Vagina (tissue), 2 donors: ENCODE results near the gene ACIN1. TPM values are rescaled to one million over a fixed set of nuclear protein-coding genes. Genes with fewer than 3 reads are reported as not detected.

Experiments used
- DNase-seq, 2 donors: peaks; one replicate each; pipeline ENCODE4 v3.0.0-alpha.2; 2017; ENCODE audit errors: extremely low spot score in 2 of 2
- H3K27ac ChIP-seq: fragments of 200-600 bp; sonication (generic); one replicate; pipeline ENCODE4 v1.5.1; 2019
- H3K27me3 ChIP-seq: fragments of 200-600 bp; sonication (generic); one replicate; pipeline ENCODE4 v1.5.1; 2019
- H3K36me3 ChIP-seq, 2 donors: fragments of 200-600 bp; sonication (generic); one replicate each; pipeline ENCODE4 v1.5.1; 2017 to 2019
- H3K4me1 ChIP-seq: fragments of 200-600 bp; sonication (generic); one replicate; pipeline ENCODE4 v1.5.1; 2019
- H3K4me3 ChIP-seq, 2 donors: fragments of 200-600 bp; sonication (generic); 1 replicate in 1 of 2; 2 replicates in 1 of 2; pipeline ENCODE4 v1.5.1; 2016 to 2019
- H3K9me3 ChIP-seq: fragments of 200-600 bp; sonication (generic); one replicate; pipeline ENCODE4 v1.5.1; 2019
- CTCF ChIP-seq, 3 experiments: fragments of 450-650 bp in 2 of 3; fragments of 200-600 bp in 1 of 3; sonication (generic) in 1 of 3; IDR thresholded peaks; one replicate each; pipeline ENCODE4 v1.5.1; 2017 to 2019; ENCODE audit warnings: antibody characterized with exemption in 3 of 3, mild to moderate bottlenecking in 2 of 3, moderate library complexity in 2 of 3
- POLR2A ChIP-seq, 2 donors: fragments of 450-650 bp; IDR thresholded peaks; one replicate each; pipeline ENCODE4 v1.6.1; 2017; ENCODE audit warnings: antibody characterized with exemption in 2 of 2, mild to moderate bottlenecking in 2 of 2, moderate library complexity in 2 of 2
- POLR2AphosphoS5 ChIP-seq, 2 donors: sonication (generic); formaldehyde crosslinking; IDR thresholded peaks; one replicate each; pipeline ENCODE4 v1.9.0; 2017; ENCODE audit warnings: antibody characterized with exemption in 2 of 2, mild to moderate bottlenecking in 2 of 2, low read depth in 1 of 2; ENCODE audit not compliant: insufficient read depth in 1 of 2
- intact Hi-C: fragments of 100-400 bp; cut with DNase I; formaldehyde crosslinking; loops from one replicate; pipeline ENCODE4 v1.15.1; 2023
- total RNA-seq: library from RNA; depleted of rRNA; stranded (reverse); fragments of >200 nt; gene quantifications from one replicate; pipeline ENCODE4 v1.2.3, GENCODE V29; 2016

Gene ACIN1
- 121 TPM for total RNA-seq

GRCh38 chr14:23094666-23095195, at the start of gene ACIN1:
Gene ACIN1 (minus strand): TSS chr14:23095136. CDS start chr14:23095112, 24 bp downstream.
- Histone ChIP-seq H3K36me3 (peaks cover 3 to 25% of the 10 kb centered on the region in 2 donors), H3K27ac (peak within 1 kb of the TSS; percentile 99), H3K4me1 (peaks cover 42% of the 10 kb centered on the region), H3K27me3 (no peaks in the 10 kb centered on the region), H3K9me3 (no peaks in the 10 kb centered on the region), H3K4me3 (peak within 1 kb of the TSS; percentile 88)
- intact Hi-C loops = no loop called here
- no peak for TF ChIP-seq CTCF (IDR thresholded peaks at IDR 0.05)
- peak in 1 of 2 donors; percentile 98 for TF ChIP-seq POLR2AphosphoS5 (IDR thresholded peaks at IDR 0.05; ENCODE audit: insufficient read depth in 1 of 2, low read depth in 1 of 2)
- peak in 1 of 2 donors; percentile 90 for TF ChIP-seq POLR2A (IDR thresholded peaks at IDR 0.05)
- DNase-seq = peak in 1 of 2 donors; percentile 94

- H3K27me3 ChIP-seq = no peaks in the 10 kb centered on the region
- intact Hi-C loops = no loop called here
- no peak overlapping the region for H3K4me3 ChIP-seq
- TF ChIP-seq POLR2A (IDR thresholded peaks at IDR 0.05) = no peak
- TF ChIP-seq POLR2AphosphoS5 (IDR thresholded peaks at IDR 0.05; ENCODE audit: insufficient read depth in 1 of 2, low read depth in 1 of 2) = no peak
- TF ChIP-seq CTCF (IDR thresholded peaks at IDR 0.05) = no peak
- peaks cover 0 to 20% of the 10 kb centered on the region in 2 donors for H3K36me3 ChIP-seq
- peaks cover 59% of the 10 kb centered on the region for H3K4me1 ChIP-seq
- no peaks in the 10 kb centered on the region for H3K9me3 ChIP-seq
- peak overlapping the region; percentile 87 for H3K27ac ChIP-seq
- no peak for DNase-seq
Measured at GRCh38 chr14:23143911-23144310, 49.0 kb upstream of the ACIN1 start.

GRCh38 chr14:23142826-23143225, 47.9 kb upstream of the ACIN1 start:
- peak overlapping the region; percentile 87 for H3K27ac ChIP-seq
- no peak for TF ChIP-seq POLR2A (IDR thresholded peaks at IDR 0.05)
- TF ChIP-seq POLR2AphosphoS5 (IDR thresholded peaks at IDR 0.05; ENCODE audit: insufficient read depth in 1 of 2, low read depth in 1 of 2) = no peak
- TF ChIP-seq CTCF (IDR thresholded peaks at IDR 0.05) = no peak

GRCh38 chr14:23141706-23142444, 46.9 kb upstream of the ACIN1 start:
- DNase-seq = no peak
- Histone ChIP-seq H3K4me3 (no peak overlapping the region), H3K36me3 (peaks cover 0 to 27% of the 10 kb centered on the region in 2 donors), H3K9me3 (no peaks in the 10 kb centered on the region), H3K4me1 (peaks cover 56% of the 10 kb centered on the region), H3K27ac (peak overlapping the region; percentile 87), H3K27me3 (no peaks in the 10 kb centered on the region)
- intact Hi-C loops = no loop called here
- TF ChIP-seq POLR2AphosphoS5 (IDR thresholded peaks at IDR 0.05; ENCODE audit: insufficient read depth in 1 of 2, low read depth in 1 of 2) (no peak), POLR2A (IDR thresholded peaks at IDR 0.05) (no peak), CTCF (IDR thresholded peaks at IDR 0.05) (no peak)

More at GRCh38 chr14:23142826-23143225, 47.9 kb upstream of the ACIN1 start:
- H3K9me3 ChIP-seq = no peaks in the 10 kb centered on the region
- no peaks in the 10 kb centered on the region for H3K27me3 ChIP-seq
- H3K36me3 ChIP-seq = peaks cover 0 to 27% of the 10 kb centered on the region in 2 donors
- intact Hi-C loops = no loop called here
- DNase-seq = no peak
- H3K4me1 ChIP-seq = peaks cover 63% of the 10 kb centered on the region
- H3K4me3 ChIP-seq = no peak overlapping the region

- no peak for TF ChIP-seq CTCF (IDR thresholded peaks at IDR 0.05)
- no peak for TF ChIP-seq POLR2A (IDR thresholded peaks at IDR 0.05)
- no peak for TF ChIP-seq POLR2AphosphoS5 (IDR thresholded peaks at IDR 0.05; ENCODE audit: insufficient read depth in 1 of 2, low read depth in 1 of 2)
- H3K27ac ChIP-seq = no peak overlapping the region
- H3K4me3 ChIP-seq = no peak overlapping the region
- peaks cover 0 to 32% of the 10 kb centered on the region in 2 donors for H3K36me3 ChIP-seq
- H3K4me1 ChIP-seq = peaks cover 41% of the 10 kb centered on the region
- H3K9me3 ChIP-seq = no peaks in the 10 kb centered on the region
- intact Hi-C loops = no loop called here
- no peaks in the 10 kb centered on the region for H3K27me3 ChIP-seq
- no peak for DNase-seq
Measured at GRCh38 chr14:23140371-23140770, 45.4 kb upstream of the ACIN1 start.
